DLD1 (cell line): Measurements from ENCODE around the gene ZSWIM3.

Experiments used
- in situ Hi-C: cut with HindIII; loops from 2 replicates; pipeline ENCODE4 v1.10.0; 2017; ENCODE audit warnings: low sequenced_read_pairs

The ZSWIM3 gene

GRCh38 chr20:45926731-45927070, 69.3 kb downstream of the ZSWIM3 start:
- in situ Hi-C loops, result loop anchor here (25.0 kb wide), 1 partner anchor 114 kb away; the partner anchor contains the start of gene UBE2C

- in situ Hi-C loops, result loop anchor here (25.0 kb wide), 1 partner anchor 115 kb away; the partner anchor contains the start of gene UBE2C
These were observed 69.9 kb downstream of the ZSWIM3 start for GRCh38 chr20:45927071-45927878.
